Kasumi-1 (cell line): ENCODE measurements around the gene ANKAR.
A peak's percentile ranks its signal among the peaks of the same experiment; 100 is the strongest.
"Not testable (repeated sequence)": the region's sequence is repeated elsewhere in the genome, so short reads cannot be mapped to it uniquely, and the experiment has no call there.

ENCODE experiments used
- DNase-seq, 2 experiments: peaks; one replicate each; lab custom pipeline; 2025; lab: John Stamatoyannopoulos, UW

ANKAR gene

GRCh38 chr2:189660803-189661147, 13.7 kb upstream of the ANKAR start:
- DNase-seq: no peak

GRCh38 chr2:189661148-189661956, 13.1 kb upstream of the ANKAR start, which contains the start of gene ASNSD1:
Gene ASNSD1 (plus strand): TSS chr2:189661459. CDS start chr2:189666133, 4,674 bp downstream.
- peak; percentile 100 for DNase-seq

- peak in 1 of 2 experiments; percentile 17 for DNase-seq
Observed at GRCh38 chr2:189661957-189662321, 12.5 kb upstream of the ANKAR start.

- no peak for DNase-seq
Observed at GRCh38 chr2:189662669-189663226, 11.7 kb upstream of the ANKAR start.

- not testable (repeated sequence) for DNase-seq
Observed at GRCh38 chr2:189663319-189663718, 11.2 kb upstream of the ANKAR start.

- DNase-seq: no peak
Observed at GRCh38 chr2:189669913-189670312, 4.6 kb upstream of the ANKAR start.

GRCh38 chr2:189673661-189674373, 653 bp upstream of the ANKAR start:
- DNase-seq: peak in 1 of 2 experiments; percentile 78

GRCh38 chr2:189676471-189676870, 2.0 kb downstream of the ANKAR start:
- DNase-seq: no peak

- peak; percentile 58 to 71 for DNase-seq
Observed at GRCh38 chr2:189679226-189679625, 4.8 kb downstream of the ANKAR start.

- no peak for DNase-seq
Observed at GRCh38 chr2:189681203-189681602, 6.7 kb downstream of the ANKAR start.

GRCh38 chr2:189681903-189682302, 7.4 kb downstream of the ANKAR start:
- no peak for DNase-seq

- DNase-seq: no peak
Observed at GRCh38 chr2:189683348-189683747, 8.9 kb downstream of the ANKAR start.

GRCh38 chr2:189684811-189685210, 10.3 kb downstream of the ANKAR start:
- DNase-seq: no peak

GRCh38 chr2:189685540-189686229, 11.2 kb downstream of the ANKAR start:
- peak; percentile 67 to 75 for DNase-seq

GRCh38 chr2:189687796-189688195, 13.3 kb downstream of the ANKAR start:
- DNase-seq: not testable (repeated sequence)

GRCh38 chr2:189696223-189696622, 21.8 kb downstream of the ANKAR start:
- DNase-seq: no peak

GRCh38 chr2:189698020-189698887, 23.8 kb downstream of the ANKAR start:
- peak; percentile 59 to 86 for DNase-seq

- DNase-seq: no peak
Observed at GRCh38 chr2:189700681-189701080, 26.2 kb downstream of the ANKAR start.

- peak; percentile 62 to 79 for DNase-seq
Observed at GRCh38 chr2:189702071-189702470, 27.6 kb downstream of the ANKAR start.

- DNase-seq: no peak
Observed at GRCh38 chr2:189709501-189710221, 35.2 kb downstream of the ANKAR start.

GRCh38 chr2:189717593-189717992, 43.1 kb downstream of the ANKAR start:
- DNase-seq: not testable (repeated sequence)
